Hematopoietic multipotent progenitor cell (in vitro differentiated cells): ENCODE results near the gene NHLRC4. TPM values are rescaled to one million over a fixed set of nuclear protein-coding genes. Genes with fewer than 3 reads are reported as not detected.

Experiments
- DNase-seq, 3 donors: peaks; one replicate each; pipeline ENCODE4 v3.0.0-alpha.2; 2011 to 2015; ENCODE audit warnings: low read depth in 2 of 3, low spot score in 2 of 3
- total RNA-seq: library from RNA; depleted of rRNA; stranded (reverse); fragments of >200 nt; gene quantifications from one replicate; pipeline ENCODE4 v1.2.3, GENCODE V29; 2012

Gene NHLRC4
- total RNA-seq, 1 donor: 14.3 TPM

GRCh38 chr16:552171-552570 lies 14.6 kb upstream of the NHLRC4 start:
- no peak for DNase-seq

GRCh38 chr16:553601-554296 lies 13.1 kb upstream of the NHLRC4 start:
- DNase-seq: no peak

- no peak for DNase-seq
Observed at GRCh38 chr16:554297-554621, 12.5 kb upstream of the NHLRC4 start.

- no peak for DNase-seq
Observed at GRCh38 chr16:554640-555365, 12.0 kb upstream of the NHLRC4 start.

GRCh38 chr16:555528-556473 lies 11.0 kb upstream of the NHLRC4 start:
- DNase-seq: no peak

GRCh38 chr16:556474-557173 lies 10.2 kb upstream of the NHLRC4 start:
- no peak for DNase-seq

- DNase-seq: peak in 2 of 3 donors; percentile 51 to 68
Observed at GRCh38 chr16:557463-558297, 9.1 kb upstream of the NHLRC4 start.

GRCh38 chr16:558298-559020 lies 8.3 kb upstream of the NHLRC4 start:
- DNase-seq: peak in 1 of 3 donors; percentile 50

- DNase-seq: no peak
Observed at GRCh38 chr16:559021-559380, 7.8 kb upstream of the NHLRC4 start.

GRCh38 chr16:559411-560203 lies 7.2 kb upstream of the NHLRC4 start:
- DNase-seq: no peak

GRCh38 chr16:560204-560700 lies 6.6 kb upstream of the NHLRC4 start, which contains the start of gene PRR35:
Gene PRR35 (plus strand): TSS chr16:560394. CDS start chr16:563295, 2,901 bp downstream.
- DNase-seq: no peak

- DNase-seq: no peak
Observed at GRCh38 chr16:560701-561412, 5.9 kb upstream of the NHLRC4 start.

- DNase-seq: no peak
Observed at GRCh38 chr16:561413-561794, 5.4 kb upstream of the NHLRC4 start.

- DNase-seq: no peak
Observed at GRCh38 chr16:561957-562938, 4.6 kb upstream of the NHLRC4 start.

- no peak for DNase-seq
Observed at GRCh38 chr16:563072-563644, 3.6 kb upstream of the NHLRC4 start.
